Left ventricle myocardium inferior (tissue), 1 donor: ENCODE data around the gene RPS4Y1. TPM values are rescaled to one million over a fixed set of nuclear protein-coding genes. Genes with fewer than 3 reads are reported as not detected.

ENCODE experiments used
- DNase-seq: peaks from one replicate; pipeline ENCODE4 v3.0.0-alpha.2; 2020
- H3K27ac ChIP-seq: fragments of 200-600 bp; replicated peaks from 2 replicates; pipeline ENCODE4 v1.8.0; 2021
- H3K27me3 ChIP-seq: fragments of 200-600 bp; 2 replicates; pipeline ENCODE4 v1.8.0; 2021; ENCODE audit warnings: low read depth
- H3K36me3 ChIP-seq: fragments of 200-600 bp; 2 replicates; pipeline ENCODE4 v1.8.0; 2021
- H3K4me1 ChIP-seq: fragments of 200-600 bp; 2 replicates; pipeline ENCODE4 v1.8.0; 2021
- H3K4me3 ChIP-seq: fragments of 200-600 bp; 2 replicates; pipeline ENCODE4 v1.8.0; 2021; ENCODE audit warnings: mild to moderate bottlenecking, moderate library complexity
- H3K9me3 ChIP-seq: fragments of 200-600 bp; replicated peaks from 2 replicates; pipeline ENCODE4 v1.8.0; 2021
- CTCF ChIP-seq: fragments of 200-600 bp; IDR thresholded peaks from 2 replicates; pipeline ENCODE4 v1.8.0; 2021; ENCODE audit warnings: antibody characterized with exemption, mild to moderate bottlenecking, borderline replicate concordance
- intact Hi-C: fragments of 100-400 bp; cut with micrococcal nuclease; formaldehyde crosslinking; loops from one replicate; pipeline ENCODE4 v1.11.0; 2022
- total RNA-seq: library from RNA; stranded (reverse); fragmentation: NEBNext Ultra II Directional; extraction: Animal tissue kit (Norgen Biotek cat#: 25700); gene quantifications from one replicate; pipeline ENCODE4 v1.2.1, GENCODE V29; 2021
- donor health status: DM: no; HTN: yes; CAD: no; lungs with severe emphysema.

The RPS4Y1 gene
- total RNA-seq, 1 donor from 2014 or later: 175 TPM

GRCh38 chrY:2828497-2828896 is 12.9 kb upstream of the RPS4Y1 start:
- DNase-seq: no peak
- H3K4me3 ChIP-seq: no peak overlapping the region
- no peaks in the 10 kb centered on the region for H3K9me3 ChIP-seq
- H3K27ac ChIP-seq: no peak overlapping the region
- no peaks in the 10 kb centered on the region for H3K4me1 ChIP-seq
- TF ChIP-seq CTCF: no peak
- H3K36me3 ChIP-seq: no peaks in the 10 kb centered on the region
- H3K27me3 ChIP-seq: peaks cover 20% of the 10 kb centered on the region
- intact Hi-C loops: no loop called here

DNA sequence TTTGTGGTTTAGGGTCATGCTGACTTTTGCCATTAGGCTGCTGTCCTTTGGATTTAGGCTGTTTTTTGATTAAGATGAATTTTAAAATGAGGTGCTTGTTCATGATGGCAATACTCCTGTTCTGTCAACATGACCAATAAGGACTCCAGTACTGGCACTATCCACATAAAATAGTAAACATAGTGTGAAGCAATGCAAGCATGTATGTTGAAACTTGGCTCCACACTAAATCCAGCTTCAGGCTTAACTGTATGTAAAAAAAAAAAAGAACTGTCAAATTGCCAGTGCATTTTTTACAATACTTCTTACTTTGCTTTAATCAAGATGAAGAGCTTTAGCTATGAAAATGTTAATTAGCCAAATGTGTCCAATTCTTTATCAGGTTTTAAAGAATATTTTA is 6.2 kb upstream of the RPS4Y1 start:
- Histone ChIP-seq H3K27me3 (peaks cover 15% of the 10 kb centered on the region), H3K4me3 (no peak overlapping the region), H3K27ac (no peak overlapping the region), H3K9me3 (no peaks in the 10 kb centered on the region), H3K4me1 (no peaks in the 10 kb centered on the region), H3K36me3 (no peaks in the 10 kb centered on the region)
- intact Hi-C loops: no loop called here
- no peak for DNase-seq
- no peak for TF ChIP-seq CTCF

- H3K4me3 ChIP-seq: no peak overlapping the region
- TF ChIP-seq CTCF: no peak
- intact Hi-C loops: no loop called here
Observed at GRCh38 chrY:2837078-2837477, 4.3 kb upstream of the RPS4Y1 start.

DNA sequence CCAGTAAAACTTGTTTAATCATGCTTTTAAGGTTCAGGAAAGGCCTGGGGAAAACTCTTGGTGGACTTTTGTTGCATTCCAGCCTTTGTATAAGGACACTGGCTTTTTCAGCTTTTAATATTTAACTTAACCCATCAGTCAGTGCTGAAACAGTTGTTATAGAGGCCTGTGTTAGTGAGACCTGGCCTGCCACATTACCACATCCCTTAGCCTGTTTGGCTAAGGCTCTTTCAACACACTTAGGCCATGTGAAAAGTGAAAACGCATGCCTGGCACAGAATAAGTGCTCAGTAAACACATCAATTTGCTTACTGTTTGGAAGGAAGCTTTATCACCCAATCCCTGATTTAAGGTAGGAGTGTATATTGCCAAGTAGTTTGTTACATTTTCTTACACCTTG is 3.5 kb upstream of the RPS4Y1 start:
- Histone ChIP-seq H3K9me3 (no peaks in the 10 kb centered on the region), H3K27me3 (peaks cover 10% of the 10 kb centered on the region), H3K4me1 (peaks cover 10% of the 10 kb centered on the region), H3K27ac (no peak overlapping the region), H3K4me3 (no peak overlapping the region), H3K36me3 (no peaks in the 10 kb centered on the region)
- TF ChIP-seq CTCF: no peak
- intact Hi-C loops: no loop called here
- DNase-seq: no peak

More at GRCh38 chrY:2837078-2837477, 4.3 kb upstream of the RPS4Y1 start:
- no peaks in the 10 kb centered on the region for H3K36me3 ChIP-seq
- H3K4me1 ChIP-seq: peaks cover 3% of the 10 kb centered on the region
- no peaks in the 10 kb centered on the region for H3K9me3 ChIP-seq
- H3K27me3 ChIP-seq: peaks cover 10% of the 10 kb centered on the region
- H3K27ac ChIP-seq: no peak overlapping the region
- DNase-seq: no peak

- intact Hi-C loops: no loop called here
Observed at GRCh38 chrY:2846791-2847190, 5.4 kb downstream of the RPS4Y1 start.

More at GRCh38 chrY:2846791-2847190, 5.4 kb downstream of the RPS4Y1 start:
- TF ChIP-seq CTCF: no peak
- Histone ChIP-seq H3K4me3 (no peak overlapping the region), H3K4me1 (peaks cover 13% of the 10 kb centered on the region), H3K27ac (no peak overlapping the region), H3K27me3 (no peaks in the 10 kb centered on the region), H3K9me3 (no peaks in the 10 kb centered on the region), H3K36me3 (peaks cover 42% of the 10 kb centered on the region)
- DNase-seq: no peak
